Glutamatergic neuron (in vitro differentiated cells): Measurements from ENCODE around the gene NHS. TPM values are rescaled to one million over a fixed set of nuclear protein-coding genes. Genes with fewer than 3 reads are reported as not detected.

Experiments
- DNase-seq: peaks from one replicate; pipeline ENCODE4 v3.0.0; 2022
- H3K27ac Mint-ChIP-seq: one replicate; pipeline ENCODE4 v1.8.0; 2020; ENCODE audit warnings: mild to moderate bottlenecking, mixed read lengths, inconsistent platforms; ENCODE audit not compliant: unreplicated experiment
- H3K27me3 Mint-ChIP-seq: one replicate; pipeline ENCODE4 v1.8.0; 2020; ENCODE audit warnings: mild to moderate bottlenecking, moderate library complexity, mixed read lengths, inconsistent platforms; ENCODE audit not compliant: unreplicated experiment
- H3K36me3 Mint-ChIP-seq: one replicate; pipeline ENCODE4 v1.8.0; 2020; ENCODE audit warnings: mild to moderate bottlenecking, mixed read lengths, inconsistent platforms; ENCODE audit not compliant: unreplicated experiment
- H3K4me1 Mint-ChIP-seq: one replicate; pipeline ENCODE4 v1.8.0; 2020; ENCODE audit warnings: mild to moderate bottlenecking, low read depth, mixed read lengths, inconsistent platforms; ENCODE audit not compliant: unreplicated experiment
- H3K4me3 Mint-ChIP-seq: one replicate; pipeline ENCODE4 v1.8.0; 2020; ENCODE audit warnings: mild to moderate bottlenecking, mixed read lengths, inconsistent platforms; ENCODE audit not compliant: unreplicated experiment
- H3K9me3 Mint-ChIP-seq: one replicate; pipeline ENCODE4 v1.8.0; 2020; ENCODE audit warnings: mild to moderate bottlenecking, moderate library complexity, mixed read lengths, inconsistent platforms; ENCODE audit not compliant: unreplicated experiment
- long read RNA-seq: library from polyadenylated mRNA; unstranded; transcript quantifications from one replicate; pipeline ENCODE4 v2.0.0, GENCODE V29; 2020; ENCODE audit not compliant: unreplicated experiment
- total RNA-seq: library from RNA; stranded (reverse); fragmentation: NEBNext Ultra II Directional; extraction: Animal tissue kit (Norgen Biotek cat#: 25700); gene quantifications from one replicate; pipeline ENCODE4 v1.2.1, GENCODE V29; 2021; ENCODE audit not compliant: unreplicated experiment
- TF ChIP-seq, protein P1 (sequence below): fragments of 200-600 bp; sonication (generic); IDR thresholded peaks from one replicate; pipeline ENCODE4 v1.5.0; 2021; ENCODE audit not compliant: partially characterized antibody, unreplicated experiment

The NHS gene
- 9.1 TPM for total RNA-seq
- long read RNA-seq, partial matches to known transcripts = 0 of 1 reads
- long read RNA-seq, other reads (novel, unspliced or antisense) = 1 of 1 reads

DNA sequence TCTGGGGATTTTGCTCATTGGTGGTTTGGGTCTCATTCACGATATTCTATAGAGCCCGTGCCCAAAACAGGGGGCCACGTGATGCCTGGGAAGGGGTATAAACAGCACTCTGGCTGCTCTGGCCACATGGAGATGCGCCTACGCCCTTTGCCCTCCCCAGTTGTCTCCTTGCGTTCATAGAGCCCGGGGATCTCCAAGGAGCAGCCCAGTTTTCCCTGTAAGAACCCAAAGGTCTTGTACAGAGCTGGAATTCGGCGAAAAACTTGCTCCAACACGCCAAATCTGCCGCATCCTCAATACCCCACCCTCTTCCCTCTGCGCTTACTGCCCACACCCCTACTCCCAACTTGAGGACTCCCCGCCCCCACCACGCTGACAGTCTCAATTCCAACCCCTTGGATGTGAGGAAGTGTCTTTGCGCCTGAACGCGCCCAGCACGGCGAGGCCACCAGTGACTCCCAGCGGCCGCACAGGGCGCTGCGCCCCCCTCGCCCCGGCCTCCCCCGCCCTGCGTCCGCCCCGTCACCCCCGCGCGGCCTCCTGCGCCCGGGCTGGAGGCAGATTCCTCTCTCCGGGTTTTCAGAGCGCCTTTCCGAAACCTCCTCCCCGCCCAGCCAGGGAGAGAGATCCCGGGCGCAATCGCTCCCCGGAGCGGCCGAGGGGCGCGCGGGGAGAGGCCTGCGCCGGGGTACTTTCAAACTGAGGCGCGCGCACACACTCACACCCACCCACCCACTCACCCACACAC lies at the start of gene NHS:
Gene NHS (plus strand): TSS at position 582 of the 748 bp plus-strand sequence. CDS start 558 bp downstream, outside the sequence.
- TF ChIP-seq, protein P1, sequence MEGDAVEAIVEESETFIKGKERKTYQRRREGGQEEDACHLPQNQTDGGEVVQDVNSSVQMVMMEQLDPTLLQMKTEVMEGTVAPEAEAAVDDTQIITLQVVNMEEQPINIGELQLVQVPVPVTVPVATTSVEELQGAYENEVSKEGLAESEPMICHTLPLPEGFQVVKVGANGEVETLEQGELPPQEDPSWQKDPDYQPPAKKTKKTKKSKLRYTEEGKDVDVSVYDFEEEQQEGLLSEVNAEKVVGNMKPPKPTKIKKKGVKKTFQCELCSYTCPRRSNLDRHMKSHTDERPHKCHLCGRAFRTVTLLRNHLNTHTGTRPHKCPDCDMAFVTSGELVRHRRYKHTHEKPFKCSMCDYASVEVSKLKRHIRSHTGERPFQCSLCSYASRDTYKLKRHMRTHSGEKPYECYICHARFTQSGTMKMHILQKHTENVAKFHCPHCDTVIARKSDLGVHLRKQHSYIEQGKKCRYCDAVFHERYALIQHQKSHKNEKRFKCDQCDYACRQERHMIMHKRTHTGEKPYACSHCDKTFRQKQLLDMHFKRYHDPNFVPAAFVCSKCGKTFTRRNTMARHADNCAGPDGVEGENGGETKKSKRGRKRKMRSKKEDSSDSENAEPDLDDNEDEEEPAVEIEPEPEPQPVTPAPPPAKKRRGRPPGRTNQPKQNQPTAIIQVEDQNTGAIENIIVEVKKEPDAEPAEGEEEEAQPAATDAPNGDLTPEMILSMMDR = peak; percentile 54
- DNase-seq = peak; percentile 82
- Mint-ChIP-seq H3K36me3 (peaks cover 2% of the 10 kb centered on the region), H3K27ac (no peak within 1 kb of the TSS), H3K4me1 (no peaks in the 10 kb centered on the region), H3K4me3 (peak within 1 kb of the TSS; percentile 83), H3K9me3 (peaks cover 3% of the 10 kb centered on the region), H3K27me3 (peaks cover 1% of the 10 kb centered on the region)

DNA sequence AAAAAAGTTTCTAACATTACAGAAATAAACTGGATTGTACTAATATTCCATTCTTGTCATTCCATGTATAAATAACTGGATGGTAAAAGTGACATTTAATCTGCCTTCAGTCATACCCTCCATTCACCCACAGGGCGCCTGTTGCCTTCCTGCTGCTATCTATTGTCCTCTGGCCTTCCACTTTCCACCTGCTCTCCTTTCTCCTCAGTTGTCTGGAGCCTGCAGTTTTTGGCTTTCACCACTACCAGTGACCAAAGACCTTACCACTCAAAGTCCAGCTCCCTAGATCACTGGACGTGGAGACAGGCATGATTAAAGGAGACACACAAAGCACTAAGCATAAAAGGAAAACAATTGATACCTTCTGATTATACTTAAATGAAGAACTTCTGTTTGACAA lies 46.2 kb upstream of the NHS start:
- no peak overlapping the region for H3K27ac Mint-ChIP-seq
- no peaks in the 10 kb centered on the region for H3K9me3 Mint-ChIP-seq
- TF ChIP-seq, protein P1 = no peak
- no peaks in the 10 kb centered on the region for H3K36me3 Mint-ChIP-seq
- no peaks in the 10 kb centered on the region for H3K27me3 Mint-ChIP-seq
- H3K4me3 Mint-ChIP-seq = no peak overlapping the region
- no peaks in the 10 kb centered on the region for H3K4me1 Mint-ChIP-seq
- no peak for DNase-seq

DNA sequence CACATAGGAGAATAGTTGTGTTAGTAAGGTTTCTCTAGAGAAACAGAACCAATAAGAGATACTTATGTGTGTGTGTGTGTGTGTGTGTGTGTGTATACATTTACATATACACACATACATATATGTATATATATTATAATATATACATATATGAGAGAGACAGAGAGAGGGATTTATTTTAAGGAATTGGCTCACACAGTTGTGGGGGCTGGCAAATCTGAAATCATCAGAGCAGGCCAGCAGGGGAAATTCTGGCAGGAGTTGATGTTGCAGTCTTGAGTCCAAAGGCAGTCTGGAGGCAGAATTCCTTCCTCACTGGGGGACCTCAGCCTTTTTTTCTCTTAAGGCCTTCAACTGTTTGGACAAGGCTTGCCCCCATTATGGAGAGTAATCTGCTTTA lies 38.6 kb upstream of the NHS start:
- TF ChIP-seq, protein P1 = no peak
- Mint-ChIP-seq H3K9me3 (no peaks in the 10 kb centered on the region), H3K36me3 (no peaks in the 10 kb centered on the region), H3K27ac (no peak overlapping the region), H3K27me3 (no peaks in the 10 kb centered on the region), H3K4me3 (no peak overlapping the region), H3K4me1 (no peaks in the 10 kb centered on the region)
- no peak for DNase-seq

DNA sequence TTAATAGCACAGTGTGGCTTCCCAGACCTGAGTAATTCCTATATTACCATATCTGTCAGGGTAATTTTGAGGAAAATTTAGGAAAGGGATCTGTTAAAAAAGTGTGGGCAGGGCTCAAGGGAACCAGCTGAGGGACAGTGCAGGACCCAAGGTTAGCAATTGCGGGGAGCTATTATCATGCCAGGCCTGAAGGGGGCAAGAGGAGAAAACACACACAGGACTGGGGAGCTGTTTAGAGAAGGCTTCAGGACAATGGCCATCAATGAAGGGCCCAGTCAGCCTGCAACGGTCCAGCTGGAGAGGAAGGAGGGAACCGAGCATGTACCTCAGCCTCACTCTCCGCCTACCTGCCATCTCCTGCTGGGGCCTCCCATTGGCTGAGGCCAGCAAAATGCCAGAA lies 19.0 kb upstream of the NHS start:
- Mint-ChIP-seq H3K9me3 (peaks cover 2% of the 10 kb centered on the region), H3K4me1 (no peaks in the 10 kb centered on the region), H3K27me3 (no peaks in the 10 kb centered on the region), H3K36me3 (peaks cover 8% of the 10 kb centered on the region), H3K4me3 (no peak overlapping the region), H3K27ac (no peak overlapping the region)
- no peak for DNase-seq
- TF ChIP-seq, protein P1 = no peak

DNA sequence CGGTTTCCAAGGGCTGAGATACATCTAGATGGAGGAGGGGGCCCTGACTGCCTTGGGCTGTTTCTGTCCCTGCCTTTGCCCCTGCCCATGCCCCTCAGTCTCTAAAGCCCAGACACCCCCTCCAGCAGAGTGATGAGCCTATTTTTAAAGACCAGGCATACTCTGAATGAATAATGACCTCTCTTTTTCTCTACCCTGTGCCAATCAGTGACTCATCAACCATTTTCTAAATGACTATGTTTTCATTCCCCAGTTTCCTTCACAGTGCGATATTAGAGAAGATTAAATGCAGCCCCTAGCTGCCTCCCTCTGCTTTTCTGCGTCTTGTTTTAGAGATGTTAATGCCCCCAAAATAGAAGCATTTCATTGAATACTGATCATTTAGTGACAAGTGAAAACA lies 15.5 kb upstream of the NHS start:
- Mint-ChIP-seq H3K27ac (no peak overlapping the region), H3K9me3 (no peaks in the 10 kb centered on the region), H3K27me3 (peaks cover 1% of the 10 kb centered on the region)

More for the DNA sequence above, 15.5 kb upstream of the NHS start:
- Mint-ChIP-seq H3K36me3 (no peaks in the 10 kb centered on the region), H3K4me1 (no peaks in the 10 kb centered on the region), H3K4me3 (no peak overlapping the region)
- DNase-seq = no peak
- TF ChIP-seq, protein P1 = no peak
